CD14-positive monocyte (primary cell): ENCODE results near the gene KCNMA1. TPM values are rescaled to one million over a fixed set of nuclear protein-coding genes. Genes with fewer than 3 reads are reported as not detected.

Source experiments
- DNase-seq, 3 donors: peaks; one replicate each; pipeline ENCODE4 v3.0.0-alpha.2; 2011 to 2022
- H2AFZ ChIP-seq: 2 replicates; pipeline ENCODE4 v1.6.0; 2012; ENCODE audit warnings: mild to moderate bottlenecking, low read depth, low read length, inconsistent platforms; ENCODE audit not compliant: insufficient read depth, poor library complexity, severe bottlenecking
- H3K27ac ChIP-seq, 2 donors: 1 replicate in 1 of 2; 2 replicates in 1 of 2; pipeline ENCODE4 v1.5.1; 2012 to 2013; ENCODE audit warnings: low read length in 2 of 2, control low read depth in 1 of 2, inconsistent platforms in 1 of 2, low read depth in 1 of 2, mild to moderate bottlenecking in 1 of 2
- H3K27me3 ChIP-seq, 2 donors: one replicate each; pipeline versions ENCODE4 v1.6.0 to v1.6.1; 2011 to 2013; ENCODE audit warnings: low read length in 2 of 2; ENCODE audit not compliant: control insufficient read depth in 2 of 2, insufficient read depth in 2 of 2
- H3K36me3 ChIP-seq, 2 donors: replicated peaks in 1 of 2; 1 replicate in 1 of 2; 2 replicates in 1 of 2; pipeline versions ENCODE4 v1.5.1 to v1.6.1; 2012 to 2013; ENCODE audit warnings: low read length in 2 of 2, control low read depth in 1 of 2, inconsistent platforms in 1 of 2, mild to moderate bottlenecking in 1 of 2; ENCODE audit not compliant: insufficient read depth in 2 of 2, control insufficient read depth in 1 of 2
- H3K4me1 ChIP-seq, 2 donors: 1 replicate in 1 of 2; 2 replicates in 1 of 2; pipeline versions ENCODE4 v1.5.1 to v1.6.1; 2012 to 2013; ENCODE audit warnings: low read length in 2 of 2, control low read depth in 1 of 2, inconsistent platforms in 1 of 2, mild to moderate bottlenecking in 1 of 2, moderate library complexity in 1 of 2; ENCODE audit not compliant: insufficient read depth in 2 of 2, control insufficient read depth in 1 of 2
- H3K4me2 ChIP-seq: replicated peaks from 2 replicates; pipeline ENCODE3; 2012; ENCODE audit warnings: low read length, moderate library complexity, mild to moderate bottlenecking; ENCODE audit not compliant: poor library complexity, severe bottlenecking; ENCODE audit errors: extremely low read depth
- H3K4me3 ChIP-seq, 3 experiments: fragments of 200-600 bp in 1 of 3; sonication (generic) in 1 of 3; replicated peaks in 1 of 3; 1 replicate in 2 of 3; 2 replicates in 1 of 3; pipeline ENCODE4 v1.5.1; 2011 to 2013; ENCODE audit warnings: low read length in 3 of 3, mild to moderate bottlenecking in 3 of 3, control low read depth in 2 of 3, low read depth in 2 of 3, inconsistent platforms in 1 of 3, moderate library complexity in 1 of 3
- H3K79me2 ChIP-seq: 2 replicates; pipeline ENCODE4 v1.6.0; 2012; ENCODE audit warnings: mild to moderate bottlenecking, control low read depth, inconsistent platforms, low read length, moderate library complexity; ENCODE audit not compliant: insufficient read depth
- H3K9ac ChIP-seq: 2 replicates; pipeline ENCODE4 v1.6.0; 2017; ENCODE audit warnings: low read length, mild to moderate bottlenecking; ENCODE audit not compliant: insufficient read depth, poor library complexity, severe bottlenecking
- H3K9me3 ChIP-seq, 2 donors: replicated peaks in 1 of 2; 1 replicate in 1 of 2; 2 replicates in 1 of 2; pipeline versions ENCODE4 v1.5.1 to v1.6.1; 2012 to 2013; ENCODE audit warnings: low read length in 2 of 2, control low read depth in 1 of 2; ENCODE audit not compliant: control insufficient read depth in 1 of 2, insufficient read depth in 1 of 2
- H4K20me1 ChIP-seq: 2 replicates; pipeline ENCODE4 v1.6.0; 2012; ENCODE audit warnings: mild to moderate bottlenecking, low read length, control low read depth, moderate library complexity; ENCODE audit not compliant: insufficient read depth
- H3K27ac Mint-ChIP-seq, 7 donors: one replicate each; pipeline ENCODE4 v1.8.0; 2020; ENCODE audit warnings: mild to moderate bottlenecking in 7 of 7, mixed read lengths in 7 of 7, moderate library complexity in 6 of 7, inconsistent platforms in 2 of 7
- H3K27me3 Mint-ChIP-seq, 3 donors: one replicate each; pipeline ENCODE4 v1.8.0; 2021 to 2022; ENCODE audit warnings: low read depth in 3 of 3, mild to moderate bottlenecking in 3 of 3, mixed read lengths in 3 of 3, moderate library complexity in 3 of 3, inconsistent platforms in 1 of 3
- H3K36me3 Mint-ChIP-seq, 2 donors: one replicate each; pipeline ENCODE4 v1.8.0; 2020; ENCODE audit warnings: mixed read lengths in 2 of 2, inconsistent platforms in 1 of 2, mild to moderate bottlenecking in 1 of 2
- H3K4me1 Mint-ChIP-seq: one replicate; pipeline ENCODE4 v1.8.0; 2020; ENCODE audit warnings: mild to moderate bottlenecking, mixed read lengths
- H3K4me3 Mint-ChIP-seq, 2 donors: one replicate each; pipeline ENCODE4 v1.8.0; 2020; ENCODE audit warnings: mild to moderate bottlenecking in 2 of 2, mixed read lengths in 2 of 2, moderate library complexity in 1 of 2
- H3K9me3 Mint-ChIP-seq, 7 donors: one replicate each; pipeline ENCODE4 v1.8.0; 2020 to 2022; ENCODE audit warnings: mixed read lengths in 7 of 7, mild to moderate bottlenecking in 6 of 7, moderate library complexity in 6 of 7, inconsistent platforms in 2 of 7
- CTCF ChIP-seq: fragments of 200-600 bp; IDR thresholded peaks from one replicate; pipeline ENCODE4 v1.8.0; 2022; ENCODE audit warnings: antibody characterized with exemption, mild to moderate bottlenecking
- WGBS: methylation state at CpG from one replicate; pipeline ENCODE4 v1.1.5; 2013; ENCODE audit warnings: missing lambda C conversion rate; ENCODE audit not compliant: insufficient coverage; 5-methylcytosine and 5-hydroxymethylcytosine counted together
- intact Hi-C, 2 donors: fragments of 100-400 bp; cut with micrococcal nuclease; formaldehyde crosslinking; loops; one replicate each; pipeline versions ENCODE4 v1.15.0 to v1.15.1; 2023
- polyA plus RNA-seq, 3 donors: library from polyadenylated mRNA; depleted of rRNA in 1 of 3; unstranded in 2 of 3; stranded (reverse) in 1 of 3; fragments of 300-500 nt in 2 of 3; fragments of >200 nt in 1 of 3; fragmentation: Illumina TruSeq in 2 of 3; gene quantifications; 1 replicate in 2 of 3; 2 replicates in 1 of 3; pipeline ENCODE4 v1.2.3, GENCODE V29; 2012 to 2021

The KCNMA1 gene
- polyA plus RNA-seq, 3 donors: 0.11 to 1.0 TPM; not detected in 1

DNA sequence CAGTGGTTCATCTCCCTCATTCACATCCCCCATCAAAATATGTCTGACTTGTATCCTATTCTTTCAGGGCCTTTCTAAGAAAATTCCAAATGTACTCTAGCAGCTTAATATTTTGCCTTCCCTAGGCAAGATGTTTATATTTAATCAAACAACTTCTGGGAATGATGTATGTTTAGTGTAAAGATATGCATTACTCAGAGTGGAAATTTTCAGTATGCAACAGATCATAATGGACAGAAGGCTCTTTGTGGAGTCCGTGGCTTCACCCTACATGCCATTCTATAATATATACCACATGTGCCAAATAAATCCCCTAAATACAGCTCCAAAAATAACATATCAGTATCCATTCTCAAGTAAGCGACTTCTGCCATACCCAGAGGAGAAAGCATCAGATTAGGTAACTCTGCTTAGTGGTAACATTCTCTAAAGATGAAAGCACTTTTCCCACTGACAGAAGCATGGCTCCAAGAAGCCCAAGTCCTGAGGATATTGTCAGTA lies 316.6 kb downstream of the KCNMA1 start:
- Histone ChIP-seq H3K9me3 (no peaks in the 10 kb centered on the region), H3K4me2 (no peak overlapping the region), H3K9ac (no peak overlapping the region), H3K79me2 (no peaks in the 10 kb centered on the region), H3K36me3 (no peaks in the 10 kb centered on the region), H3K27me3 (peaks cover 0 to 3% of the 10 kb centered on the region in 2 donors), H3K4me3 (no peak overlapping the region), H4K20me1 (no peaks in the 10 kb centered on the region), H3K27ac (no peak overlapping the region), H3K4me1 (no peaks in the 10 kb centered on the region), H2AFZ (no peak overlapping the region)
- Mint-ChIP-seq H3K4me3 (peak overlapping the region in 1 of 2 donors; percentile 9), H3K27ac (no peak overlapping the region), H3K27me3 (peaks cover 6 to 19% (median 16%) of the 10 kb centered on the region in 3 donors), H3K4me1 (no peaks in the 10 kb centered on the region), H3K36me3 (no peaks in the 10 kb centered on the region), H3K9me3 (peaks cover 0 to 2% (median 0%) of the 10 kb centered on the region in 7 donors)
- DNase-seq: no peak
- intact Hi-C loops: no loop called here
- WGBS: no CpG with 5 or more reads among the region's 2 CpGs
- no peak for TF ChIP-seq CTCF

GRCh38 chr10:77319557-77319956 lies 318.1 kb downstream of the KCNMA1 start:
- Mint-ChIP-seq H3K4me1 (no peaks in the 10 kb centered on the region), H3K36me3 (no peaks in the 10 kb centered on the region), H3K9me3 (peaks cover 0 to 2% (median 0%) of the 10 kb centered on the region in 7 donors), H3K27me3 (peaks cover 6 to 22% (median 12%) of the 10 kb centered on the region in 3 donors), H3K4me3 (no peak overlapping the region), H3K27ac (no peak overlapping the region)
- Histone ChIP-seq H3K36me3 (no peaks in the 10 kb centered on the region), H3K27me3 (peaks cover 0 to 5% of the 10 kb centered on the region in 2 donors), H3K9ac (no peak overlapping the region), H3K4me1 (no peaks in the 10 kb centered on the region), H4K20me1 (no peaks in the 10 kb centered on the region), H3K4me2 (no peak overlapping the region), H3K4me3 (no peak overlapping the region), H3K79me2 (no peaks in the 10 kb centered on the region), H3K27ac (no peak overlapping the region), H2AFZ (no peak overlapping the region), H3K9me3 (no peaks in the 10 kb centered on the region)
- DNase-seq: no peak
- no peak for TF ChIP-seq CTCF
- WGBS: no CpG with 5 or more reads among the region's 3 CpGs
- intact Hi-C loops: no loop called here
